Stimulated activated naive CD4-positive, alpha-beta T cell treated with Interleukin-2 at 50 U/mL for 16 hours (primary cell): ENCODE measurements around the gene CENATAC.
"Not testable (repeated sequence)": the region's sequence is repeated elsewhere in the genome, so short reads cannot be mapped to it uniquely, and the experiment has no call there.

ENCODE experiments used
- DNase-seq: peaks from one replicate; lab custom pipeline; 2025; lab: John Stamatoyannopoulos, UW

CENATAC gene

DNA sequence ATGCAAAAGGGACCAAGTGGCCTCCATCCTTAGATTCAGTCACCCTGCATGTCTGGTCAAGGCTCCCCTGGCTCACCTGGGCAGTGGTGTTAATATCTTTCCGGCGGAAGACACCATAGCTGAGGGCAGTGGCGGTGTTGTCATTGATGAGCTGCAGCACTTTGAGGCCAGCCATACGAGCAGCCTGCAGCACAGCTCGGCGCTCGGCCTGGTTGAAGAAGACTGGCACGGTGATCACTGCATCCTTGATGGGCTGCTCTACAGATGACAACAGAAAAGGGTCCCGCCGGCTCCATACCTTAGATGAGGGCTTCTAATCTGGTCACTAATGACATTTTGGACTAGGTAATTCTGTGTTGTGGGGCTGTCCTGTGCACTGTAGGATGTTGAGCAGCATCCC, 56.5 kb downstream of the CENATAC start:
- no peak for DNase-seq

DNA sequence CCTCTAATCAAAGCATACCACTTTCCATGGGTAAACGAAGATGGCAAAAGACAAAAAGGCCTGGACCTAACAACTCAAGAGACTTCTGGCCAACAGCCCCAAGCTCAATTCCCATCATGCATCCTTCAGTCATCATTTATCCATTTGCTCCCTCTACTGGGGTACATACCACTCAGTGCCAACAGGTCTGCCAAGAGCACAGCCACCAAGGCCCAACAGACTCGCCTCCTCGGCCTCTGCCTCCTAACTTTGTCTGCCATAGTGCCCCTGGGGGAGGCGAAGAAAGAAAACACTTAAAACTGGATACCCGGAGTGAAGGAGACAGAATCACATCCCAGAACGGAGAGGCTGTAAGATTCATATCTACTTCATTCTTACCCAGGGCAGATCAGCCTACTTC, 58.0 kb downstream of the CENATAC start:
- peak; percentile 24 for DNase-seq

DNA sequence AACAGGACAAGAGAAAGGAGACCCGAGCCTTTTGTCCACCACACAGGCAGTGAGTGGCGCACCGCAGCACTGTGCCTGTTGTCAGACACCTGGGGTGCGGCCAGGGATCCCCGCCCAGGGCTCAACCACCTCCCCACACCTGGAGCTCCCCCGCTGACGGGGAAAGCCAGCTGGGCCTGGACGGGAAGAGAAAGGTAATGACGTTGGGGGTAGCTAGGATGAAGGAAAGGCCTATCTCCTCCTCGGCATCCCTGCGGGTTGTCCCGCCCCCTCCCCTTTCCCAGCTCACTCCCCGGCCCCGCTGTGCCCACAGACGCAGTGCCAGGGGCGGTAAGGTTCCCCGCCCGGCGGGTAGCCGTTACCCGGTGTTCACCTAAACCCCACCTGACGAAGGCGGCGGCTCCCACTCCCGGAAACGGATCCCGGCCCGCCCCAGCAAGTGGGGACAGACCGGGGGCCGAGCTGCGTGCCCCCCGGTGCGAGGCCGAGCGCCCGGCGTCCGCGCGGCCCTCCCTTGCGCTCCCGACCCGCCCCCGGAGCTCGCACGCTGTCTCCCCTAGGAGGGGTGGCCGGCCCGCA, 58.6 kb downstream of the CENATAC start:
- peak; percentile 44 for DNase-seq

DNA sequence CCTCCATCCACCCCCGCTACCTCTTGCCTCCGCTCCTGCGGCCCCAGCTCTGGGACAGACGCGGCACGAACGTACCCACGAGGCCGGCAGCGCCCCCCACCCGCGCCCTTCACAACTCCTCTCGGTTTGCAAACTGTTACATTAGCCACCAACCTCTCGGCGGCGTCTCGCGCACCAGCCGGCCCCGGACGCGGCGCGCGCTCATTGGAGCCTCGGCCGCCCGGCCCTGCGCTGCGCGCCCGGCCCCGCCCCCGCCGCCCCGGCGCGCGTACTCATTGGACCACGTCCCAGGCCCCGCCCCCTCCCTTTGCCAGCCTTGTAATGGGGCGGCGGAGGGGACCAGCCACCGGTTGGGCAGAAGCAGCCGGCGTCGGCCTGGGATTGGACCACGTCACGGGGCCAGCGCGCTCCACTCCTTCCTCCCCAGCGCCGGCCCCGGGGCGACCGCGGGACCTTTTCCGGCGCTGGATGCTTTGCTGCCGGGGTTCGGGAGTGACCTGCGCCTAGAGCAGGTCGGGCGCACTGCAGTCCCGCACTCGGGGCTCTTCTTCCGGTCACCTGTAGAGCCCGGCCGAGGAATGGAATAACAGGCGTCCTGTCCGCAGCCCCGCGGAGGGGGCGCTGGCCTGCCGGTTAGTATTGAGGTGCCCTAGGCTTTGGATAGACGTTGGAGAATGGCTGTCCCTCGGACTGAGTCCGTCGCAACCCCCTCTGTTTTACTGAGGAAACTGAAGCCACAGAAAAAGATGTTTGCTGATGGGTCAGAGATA, 59.2 kb downstream of the CENATAC start, which contains the start of gene HYOU1:
HYOU1 (minus strand) TSS at position 206 of the 770 bp plus-strand sequence. CDS start 1,045 bp downstream, outside the sequence.
- DNase-seq: peak; percentile 99

DNA sequence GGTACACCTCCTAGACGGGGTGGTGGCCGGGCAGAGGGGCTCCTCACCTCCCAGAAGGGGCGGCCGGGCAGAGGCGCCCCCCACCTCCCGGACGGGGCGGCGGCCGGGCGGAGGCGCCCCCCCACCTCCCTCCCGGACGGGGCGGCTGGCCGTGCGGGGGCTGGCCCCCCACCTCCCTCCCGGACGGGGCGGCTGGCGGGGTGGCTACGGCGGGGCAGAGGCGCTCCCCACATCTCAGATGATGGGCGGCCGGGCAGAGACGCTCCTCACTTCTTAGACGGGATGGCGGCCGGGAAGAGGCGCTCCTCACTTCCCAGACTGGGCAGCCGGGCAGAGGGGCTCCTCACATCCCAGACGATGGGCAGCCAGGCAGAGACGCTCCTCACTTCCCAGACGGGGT, 61.2 kb downstream of the CENATAC start:
- not testable (repeated sequence) for DNase-seq

DNA sequence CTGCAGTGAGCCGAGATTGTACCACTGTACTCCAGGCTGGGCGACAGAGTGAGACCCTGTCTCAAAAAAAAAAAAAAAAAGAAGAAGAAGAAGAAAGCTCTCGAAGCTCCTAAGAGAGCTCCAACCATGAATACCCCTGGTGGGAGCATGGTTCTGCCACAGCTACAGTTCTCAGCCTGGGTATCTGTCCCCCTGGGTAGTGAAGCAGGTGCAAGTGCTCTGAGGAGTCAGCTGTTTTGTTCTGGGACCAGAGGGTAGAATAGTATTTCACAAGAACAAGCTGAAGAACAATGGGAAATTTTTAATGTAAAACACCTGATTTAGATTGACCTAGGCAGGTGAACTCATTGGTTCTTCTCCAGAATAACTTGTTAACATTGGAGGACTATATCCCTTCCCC, 63.3 kb downstream of the CENATAC start:
- no peak for DNase-seq

DNA sequence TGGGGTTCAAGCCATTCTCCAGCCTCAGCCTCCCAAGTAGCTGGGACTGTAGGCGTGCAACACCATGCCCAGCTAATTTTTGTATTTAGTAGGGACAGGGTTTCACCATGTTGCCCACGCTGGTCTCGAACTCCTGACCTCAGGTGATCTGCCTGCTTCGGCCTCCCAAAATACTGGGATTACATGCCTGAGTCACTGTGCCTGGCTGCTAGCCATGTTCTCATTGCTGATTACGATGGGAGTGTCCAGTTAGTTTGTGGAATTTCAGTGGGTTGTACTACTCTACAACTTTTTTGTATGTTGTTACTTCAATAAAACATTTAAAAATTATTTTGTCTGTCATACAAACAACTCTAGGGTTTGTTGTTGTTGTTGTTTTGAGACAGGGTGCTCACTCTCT, 64.8 kb downstream of the CENATAC start:
- DNase-seq: no peak

DNA sequence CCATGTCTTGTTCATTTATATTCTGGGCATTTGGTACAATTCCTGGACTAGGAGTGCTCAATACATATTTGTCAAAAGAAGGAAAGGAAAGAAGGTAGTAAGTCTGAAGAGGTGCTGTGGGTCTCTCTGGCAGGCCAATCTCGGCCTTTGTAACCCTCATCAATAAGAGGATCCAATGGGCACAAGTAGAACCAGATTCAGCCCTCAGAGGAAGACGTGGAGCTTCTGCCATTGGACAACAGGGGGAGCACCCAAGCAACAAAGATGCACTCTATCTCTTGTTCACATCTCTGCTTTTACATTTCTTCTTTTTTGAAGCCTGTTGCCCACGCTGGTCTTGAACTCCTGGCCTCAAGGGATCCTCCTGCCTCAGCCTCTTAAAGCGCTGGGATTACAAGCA, 67.4 kb downstream of the CENATAC start:
- DNase-seq: peak; percentile 13
